ENCODE results near the gene ATP5ME.

- TF ChIP-seq CTCF (IDR thresholded peaks at IDR 0.05) (no peak), EZH2phosphoT487 (IDR thresholded peaks at IDR 0.05) (no peak), EZH2 (IDR thresholded peaks at IDR 0.05) (no peak)
Measured at GRCh38 chr4:653080-653821, 20.8 kb downstream of the ATP5ME start.
